ENCODE results near the gene IFNL4.

IFNL4 gene

DNA sequence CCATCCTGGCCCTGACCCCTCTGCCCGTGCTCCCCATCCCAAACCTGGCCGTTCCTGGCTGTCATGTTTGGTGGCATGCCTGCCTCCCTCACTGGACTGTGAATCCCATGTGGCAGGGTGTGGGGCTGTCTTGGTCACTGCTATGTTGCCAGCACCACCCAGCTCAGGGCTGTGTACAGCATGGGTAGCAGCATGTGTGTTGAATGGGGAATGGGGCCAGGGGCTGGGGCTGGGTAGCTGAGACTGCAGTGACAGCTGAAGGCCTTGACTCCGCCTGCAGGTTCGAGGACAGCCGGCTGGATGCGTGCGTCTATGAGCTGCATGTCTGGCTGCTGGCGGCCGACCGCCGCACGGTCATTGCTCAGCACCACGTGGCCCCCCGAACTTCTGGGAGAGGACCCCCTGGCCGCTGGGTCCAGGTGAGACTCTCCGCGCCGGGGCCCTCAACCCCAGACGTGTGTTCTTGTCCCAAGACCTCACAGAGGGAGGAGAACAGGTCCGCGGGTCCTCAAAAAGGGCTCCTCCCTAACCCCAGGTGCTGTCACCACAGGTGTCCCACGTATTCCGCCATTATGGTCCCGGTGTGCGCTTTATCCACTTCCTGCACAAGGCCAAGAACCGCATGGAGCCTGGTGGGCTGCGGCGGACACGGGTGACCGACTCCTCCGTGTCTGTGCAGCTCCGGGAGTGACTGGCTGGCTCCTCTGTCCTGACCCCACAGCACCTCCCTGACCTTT lies 48.4 kb downstream of the IFNL4 start:
- no peak overlapping the region for H3K4me3 ChIP-seq (ENCODE audit: low read depth, low read length)
- no peak for DNase-seq (ENCODE audit: low read depth)

DNA sequence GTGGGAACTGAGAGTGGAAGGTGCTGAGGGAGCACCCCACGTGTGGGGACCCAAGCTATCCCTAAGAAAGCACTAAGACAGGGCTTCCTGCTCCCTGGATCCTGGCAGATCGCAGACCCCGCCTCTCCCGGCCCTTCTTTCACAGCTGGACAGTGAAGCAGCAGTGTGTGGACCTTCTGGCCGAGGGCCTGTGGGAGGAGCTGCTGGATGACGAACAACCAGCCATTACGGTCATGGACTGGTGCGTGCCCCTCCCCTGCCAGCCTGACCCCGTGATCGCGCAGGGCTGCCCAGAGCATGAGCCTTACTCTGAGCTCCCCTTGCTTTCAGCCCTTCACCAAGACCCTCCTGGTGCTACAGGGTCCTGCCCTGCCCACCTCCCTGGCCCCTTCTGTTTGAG lies 49.6 kb downstream of the IFNL4 start:
- no peak for DNase-seq (ENCODE audit: low read depth)
- no peak overlapping the region for H3K4me3 ChIP-seq (ENCODE audit: low read depth, low read length)

DNA sequence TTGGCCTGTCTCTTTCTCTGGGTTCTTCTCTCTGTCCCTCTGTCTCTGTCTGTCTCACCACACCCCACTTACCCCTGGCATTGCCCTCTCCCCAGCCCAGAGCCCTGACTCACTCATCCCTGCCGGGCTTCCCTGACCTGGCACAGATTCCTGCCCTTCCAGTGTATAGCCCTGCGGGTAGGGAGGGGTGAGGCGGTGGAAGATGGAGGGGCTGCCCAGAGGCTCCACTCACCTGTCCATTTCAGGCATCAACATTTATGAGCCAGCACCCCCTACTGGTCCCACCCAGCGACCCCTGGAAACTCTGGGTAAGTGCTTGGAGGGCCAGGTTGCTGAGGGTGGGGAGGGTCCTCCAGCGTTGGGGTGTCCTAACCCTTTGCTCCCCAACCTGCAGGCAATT lies 50.8 kb downstream of the IFNL4 start:
- H3K4me3 ChIP-seq (ENCODE audit: low read depth, low read length), result no peak overlapping the region
- no peak for DNase-seq (ENCODE audit: low read depth)

DNA sequence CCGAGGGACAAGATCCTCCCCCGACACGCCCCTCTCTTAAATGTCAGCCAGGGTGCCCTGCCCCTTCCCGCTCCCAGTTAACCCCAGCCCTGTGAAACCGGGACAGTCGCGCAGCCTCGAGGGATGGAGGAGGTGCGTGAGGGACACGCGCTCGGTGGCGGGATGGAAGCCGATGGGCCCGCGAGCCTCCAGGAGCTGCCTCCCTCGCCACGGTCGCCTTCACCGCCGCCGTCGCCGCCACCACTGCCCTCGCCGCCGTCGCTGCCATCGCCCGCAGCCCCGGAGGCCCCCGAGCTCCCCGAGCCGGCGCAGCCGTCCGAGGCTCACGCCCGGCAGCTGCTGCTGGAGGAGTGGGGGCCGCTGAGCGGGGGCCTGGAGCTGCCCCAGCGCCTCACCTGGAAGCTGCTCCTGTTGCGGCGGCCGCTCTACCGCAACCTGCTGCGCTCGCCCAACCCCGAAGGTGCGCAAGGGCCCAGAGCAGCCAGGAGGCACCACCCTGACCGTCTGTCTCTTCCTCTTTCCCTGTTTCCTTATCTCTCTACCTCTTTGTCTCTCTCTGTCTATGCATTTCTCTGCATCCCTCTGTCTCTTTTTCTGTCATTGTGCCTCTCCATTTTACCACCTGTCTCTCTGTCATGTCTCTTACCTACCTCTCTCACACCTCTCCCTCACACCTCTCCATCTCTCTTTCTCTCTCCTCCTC lies 51.6 kb downstream of the IFNL4 start, which contains the start of gene NCCRP1:
TSS of gene NCCRP1 (plus strand) at position 105 of the 703 bp plus-strand sequence. CDS start at position 124, 19 bp downstream.
- no peak within 1 kb of the TSS for H3K4me3 ChIP-seq (ENCODE audit: low read depth, low read length)
- DNase-seq (ENCODE audit: low read depth), result no peak

DNA sequence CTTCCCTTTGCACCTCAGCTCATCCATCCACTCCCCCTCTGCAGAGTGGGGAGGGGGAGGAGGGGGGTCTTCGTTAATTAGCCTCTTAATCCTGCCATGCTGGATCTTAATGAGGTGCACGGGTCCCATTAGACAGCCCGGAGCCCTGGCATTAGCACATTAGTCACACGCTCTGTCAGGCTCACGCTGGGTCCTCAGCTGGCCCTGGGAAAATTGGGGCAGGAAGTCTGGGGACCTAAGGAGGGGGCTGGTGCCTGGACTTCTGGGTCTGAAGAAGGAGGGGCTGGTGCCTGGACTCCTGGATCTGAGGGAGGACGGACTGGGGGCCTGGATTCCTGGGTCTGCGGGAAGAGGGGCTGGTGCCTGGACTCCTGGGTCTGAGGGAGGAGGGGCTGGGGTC lies 52.3 kb downstream of the IFNL4 start:
- H3K4me3 ChIP-seq (ENCODE audit: low read depth, low read length), result no peak overlapping the region
- no peak for DNase-seq (ENCODE audit: low read depth)

Measured in skeletal muscle cell (primary cell).